ENCODE measurements around the gene RASA3.

DNA sequence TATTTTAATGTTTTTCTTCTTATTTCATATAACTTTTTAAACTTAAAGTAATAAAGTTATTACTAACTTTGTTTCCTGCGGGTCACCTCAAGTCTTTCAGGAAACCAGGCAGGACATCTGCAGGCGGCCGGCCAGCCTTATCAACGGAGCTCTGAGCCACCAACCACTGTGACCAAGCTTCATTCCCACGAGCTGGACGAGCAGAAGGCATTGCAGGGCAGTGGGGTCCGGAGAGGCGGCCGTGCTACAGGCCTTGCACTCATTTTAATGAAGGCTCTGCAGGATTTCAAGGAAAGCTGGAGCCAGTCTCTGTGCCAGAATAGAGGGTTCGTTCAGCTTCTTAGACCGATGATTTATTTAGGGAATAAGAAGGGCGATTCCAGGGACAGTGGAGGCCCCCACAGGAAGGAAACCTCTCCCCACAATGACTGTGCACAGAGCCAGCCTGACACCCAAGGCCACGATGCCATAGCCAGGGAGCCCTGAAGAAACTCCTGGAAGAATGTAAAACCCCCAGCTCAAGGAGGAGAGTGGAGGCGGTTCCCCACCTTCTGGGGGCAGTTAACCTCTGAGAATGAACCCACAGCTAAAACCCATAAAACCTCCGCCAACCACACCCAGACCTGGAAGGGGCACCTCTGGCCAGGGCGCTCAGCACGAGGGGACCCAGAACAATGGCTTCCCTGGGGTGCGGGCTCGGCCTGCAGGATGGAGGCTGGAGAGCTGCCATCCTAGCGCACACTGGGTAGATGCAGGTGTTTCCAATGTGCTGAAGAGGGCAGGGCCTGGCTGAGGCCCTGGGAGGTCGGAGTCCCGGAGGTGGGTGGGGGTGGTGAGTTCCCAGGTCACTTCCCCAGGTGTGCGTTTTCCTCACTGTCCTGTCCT lies 75.0 kb downstream of the RASA3 start:
- TF ChIP-seq CTCF (IDR thresholded peaks at IDR 0.05; ENCODE audit: extremely low read depth in 1 of 2, insufficient read depth in 1 of 2, low read depth in 1 of 2, low read length in 2 of 2): no peak
- TF ChIP-seq POLR2A (IDR thresholded peaks at IDR 0.05; ENCODE audit: low read depth, low read length): no peak
- TF ChIP-seq EZH2 (IDR thresholded peaks at IDR 0.05; ENCODE audit: borderline replicate concordance, low read depth, low read length, severe bottlenecking): no peak

Measured in endothelial cell of umbilical vein (primary cell).